Thoracic aorta (tissue), 2 donors: ENCODE data around the gene EFHB. TPM values are rescaled to one million over a fixed set of nuclear protein-coding genes. Genes with fewer than 3 reads are reported as not detected.
"Not testable (repeated sequence)": the region's sequence is repeated elsewhere in the genome, so short reads cannot be mapped to it uniquely, and the experiment has no call there.

Experiments used
- ATAC-seq: fragments of 150-250 bp; one replicate; pipeline ENCODE4 v1.8.0; 2017; ENCODE audit warnings: low read depth; ENCODE audit not compliant: insufficient number of reproducible peaks, low FRiP score
- DNase-seq: peaks from one replicate; pipeline ENCODE4 v3.0.0-alpha.2; 2020; ENCODE audit warnings: low spot score
- H3K27ac ChIP-seq, 2 donors: fragments of 200-600 bp; sonication (generic); 1 replicate in 1 of 2; 2 replicates in 1 of 2; pipeline ENCODE4 v1.5.1; 2016; ENCODE audit warnings: mild to moderate bottlenecking in 2 of 2, moderate library complexity in 2 of 2
- H3K27me3 ChIP-seq: fragments of 200-600 bp; sonication (generic); replicated peaks from 2 replicates; pipeline ENCODE4 v1.6.0; 2016; ENCODE audit warnings: mild to moderate bottlenecking; ENCODE audit not compliant: insufficient read depth
- H3K36me3 ChIP-seq: fragments of 200-600 bp; sonication (generic); one replicate; pipeline ENCODE4 v1.5.1; 2016
- H3K4me1 ChIP-seq, 2 donors: fragments of 200-600 bp; sonication (generic); 1 replicate in 1 of 2; 2 replicates in 1 of 2; pipeline versions ENCODE4 v1.5.1 to v1.6.0; 2016; ENCODE audit warnings: low read depth in 2 of 2, mild to moderate bottlenecking in 1 of 2; ENCODE audit not compliant: control insufficient read depth in 1 of 2
- H3K4me3 ChIP-seq: fragments of 200-600 bp; sonication (generic); 2 replicates; pipeline ENCODE4 v1.5.1; 2016; ENCODE audit warnings: mild to moderate bottlenecking
- H3K9me3 ChIP-seq: fragments of 200-600 bp; sonication (generic); 2 replicates; pipeline ENCODE4 v1.5.1; 2016
- CTCF ChIP-seq: fragments of 200-600 bp; sonication (generic); IDR thresholded peaks from one replicate; pipeline ENCODE4 v1.5.1; 2019; ENCODE audit warnings: antibody characterized with exemption
- total RNA-seq, 2 donors: library from RNA; depleted of rRNA; stranded (reverse); fragments of >200 nt; gene quantifications; one replicate each; pipeline versions ENCODE4 v1.1.0 to v1.2.3, GENCODE V29; 2016

EFHB gene
- total RNA-seq, 2 donors from 2014 or later: 0.41 to 0.42 TPM

GRCh38 chr3:19891740-19892139 lies 42.3 kb downstream of the EFHB start:
- Histone ChIP-seq H3K9me3 (no peaks in the 10 kb centered on the region), H3K36me3 (no peaks in the 10 kb centered on the region), H3K4me3 (no peak overlapping the region), H3K27ac (no peak overlapping the region), H3K27me3 (no peaks in the 10 kb centered on the region), H3K4me1 (peaks cover 0 to 13% of the 10 kb centered on the region in 2 donors)
- DNase-seq (no peak), ATAC-seq (no peak)
- TF ChIP-seq CTCF: no peak

- H3K4me3 ChIP-seq: peak overlapping the region; percentile 49
- H3K4me1 ChIP-seq: peaks cover 0 to 13% of the 10 kb centered on the region in 2 donors
- DNase-seq (no peak), ATAC-seq (no peak)
- peak overlapping the region; percentile 18 to 49 for H3K27ac ChIP-seq
- H3K27me3 ChIP-seq: no peaks in the 10 kb centered on the region
- no peak for TF ChIP-seq CTCF
- H3K36me3 ChIP-seq: no peaks in the 10 kb centered on the region
- H3K9me3 ChIP-seq: no peaks in the 10 kb centered on the region
Measured at GRCh38 chr3:19888428-19889152, 45.4 kb downstream of the EFHB start.

DNA sequence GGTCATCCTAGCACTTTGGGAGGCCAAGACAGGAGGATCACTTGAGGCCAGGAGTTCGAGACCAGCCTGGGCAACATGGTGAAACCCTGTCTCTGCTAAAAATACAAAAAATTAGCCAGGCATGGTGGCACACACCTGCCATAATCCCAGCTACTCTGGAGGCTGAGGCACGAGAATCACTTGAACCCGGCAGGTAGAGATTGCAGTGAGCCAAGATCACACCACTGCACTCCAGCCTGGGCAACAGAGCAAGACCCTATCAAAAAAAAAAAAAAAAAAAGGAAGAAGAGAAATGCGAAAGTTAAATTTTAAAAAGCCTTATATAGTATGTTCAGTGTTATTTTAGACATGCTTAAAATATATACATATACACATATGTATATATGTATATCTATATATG lies 46.9 kb downstream of the EFHB start:
- H3K27me3 ChIP-seq, H3K9me3 ChIP-seq, H3K4me3 ChIP-seq, DNase-seq, H3K36me3 ChIP-seq, ATAC-seq, H3K27ac ChIP-seq: not testable (repeated sequence)
- H3K4me1 ChIP-seq: peaks cover 0 to 13% of the 10 kb centered on the region in 2 donors

- Histone ChIP-seq H3K9me3 (no peaks in the 10 kb centered on the region), H3K36me3 (no peaks in the 10 kb centered on the region), H3K27ac (no peak overlapping the region), H3K27me3 (no peaks in the 10 kb centered on the region), H3K4me3 (no peak overlapping the region), H3K4me1 (peaks cover 0 to 13% of the 10 kb centered on the region in 2 donors)
- ATAC-seq: no peak
- DNase-seq: no peak
- TF ChIP-seq CTCF: no peak
Measured at GRCh38 chr3:19886404-19886803, 47.6 kb downstream of the EFHB start.

- no peak for DNase-seq
- Histone ChIP-seq H3K27me3 (no peaks in the 10 kb centered on the region), H3K4me1 (peaks cover 0 to 13% of the 10 kb centered on the region in 2 donors), H3K9me3 (no peaks in the 10 kb centered on the region), H3K36me3 (no peaks in the 10 kb centered on the region), H3K4me3 (no peak overlapping the region), H3K27ac (no peak overlapping the region)
- no peak for ATAC-seq
- TF ChIP-seq CTCF: peak; percentile 44
Measured at GRCh38 chr3:19885468-19885867, 48.5 kb downstream of the EFHB start.

DNA sequence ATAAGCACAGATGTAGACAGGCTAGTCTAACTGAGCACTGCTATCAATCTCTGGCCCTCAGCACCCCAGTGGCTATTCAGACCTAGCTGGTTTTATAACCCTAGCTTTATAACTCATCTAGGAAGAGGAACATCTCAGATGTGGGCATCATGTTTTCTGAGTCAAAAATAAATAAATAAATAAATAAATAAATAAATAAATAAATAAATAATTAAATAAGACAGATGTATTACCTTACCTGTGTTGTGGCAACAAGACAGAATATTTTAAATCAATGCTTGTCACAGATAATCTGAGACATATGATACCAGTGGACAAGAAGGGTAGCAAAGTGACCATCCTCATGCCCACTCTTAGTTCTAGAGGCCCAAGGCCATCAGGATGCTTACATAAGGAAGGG lies 52.2 kb downstream of the EFHB start:
- no peaks in the 10 kb centered on the region for H3K36me3 ChIP-seq
- no peak for TF ChIP-seq CTCF
- no peak overlapping the region for H3K27ac ChIP-seq
- H3K9me3 ChIP-seq: no peaks in the 10 kb centered on the region
- DNase-seq (no peak), ATAC-seq (no peak)
- no peaks in the 10 kb centered on the region for H3K4me1 ChIP-seq
- H3K27me3 ChIP-seq: no peaks in the 10 kb centered on the region
- no peak overlapping the region for H3K4me3 ChIP-seq
